Activated naive CD4-positive, alpha-beta T cell (primary cell): ENCODE results near the gene CCNH.

Experiments
- DNase-seq, 4 experiments: peaks; one replicate each; lab custom pipeline; 2025; lab: John Stamatoyannopoulos, UW

Gene CCNH

GRCh38 chr5:87403409-87403808 lies 9.3 kb downstream of the CCNH start:
- DNase-seq, result no peak

- no peak for DNase-seq
Observed at GRCh38 chr5:87401626-87402025, 11.1 kb downstream of the CCNH start.

- DNase-seq, result no peak
Observed at GRCh38 chr5:87400305-87400899, 12.3 kb downstream of the CCNH start.

GRCh38 chr5:87399720-87400119 lies 13.0 kb downstream of the CCNH start:
- no peak for DNase-seq

GRCh38 chr5:87398981-87399614 lies 13.6 kb downstream of the CCNH start:
- DNase-seq, result no peak

- DNase-seq, result no peak
Observed at GRCh38 chr5:87394411-87395165, 18.1 kb downstream of the CCNH start.

GRCh38 chr5:87393331-87393730 lies 19.4 kb downstream of the CCNH start:
- DNase-seq, result no peak

GRCh38 chr5:87392801-87393200 lies 19.9 kb downstream of the CCNH start:
- no peak for DNase-seq

GRCh38 chr5:87392170-87392569 lies 20.6 kb downstream of the CCNH start:
- DNase-seq, result no peak

GRCh38 chr5:87390576-87391199 lies 22.0 kb downstream of the CCNH start:
- no peak for DNase-seq

- no peak for DNase-seq
Observed at GRCh38 chr5:87390075-87390474, 22.7 kb downstream of the CCNH start.

- no peak for DNase-seq
Observed at GRCh38 chr5:87389296-87390034, 23.3 kb downstream of the CCNH start.

- DNase-seq, result no peak
Observed at GRCh38 chr5:87388129-87388528, 24.6 kb downstream of the CCNH start.

- DNase-seq, result no peak
Observed at GRCh38 chr5:87385802-87386201, 26.9 kb downstream of the CCNH start.

GRCh38 chr5:87383216-87383615 lies 29.5 kb downstream of the CCNH start:
- DNase-seq, result no peak

- DNase-seq, result no peak
Observed at GRCh38 chr5:87382224-87382623, 30.5 kb downstream of the CCNH start.

- DNase-seq, result no peak
Observed at GRCh38 chr5:87372705-87373104, 40.0 kb downstream of the CCNH start.

GRCh38 chr5:87369431-87369830 lies 43.3 kb downstream of the CCNH start:
- DNase-seq, result no peak

- DNase-seq, result no peak
Observed at GRCh38 chr5:87368601-87369000, 44.1 kb downstream of the CCNH start.

GRCh38 chr5:87367243-87367642 lies 45.5 kb downstream of the CCNH start:
- DNase-seq, result no peak

GRCh38 chr5:87361536-87362213 lies 51.1 kb downstream of the CCNH start:
- no peak for DNase-seq

GRCh38 chr5:87361031-87361445 lies 51.7 kb downstream of the CCNH start:
- no peak for DNase-seq
